C4-2B (cell line): ENCODE data around the gene EPHA2.

ENCODE experiments used
- CTCF ChIP-seq: fragments of 450-650 bp; conservative IDR thresholded peaks from 2 replicates; pipeline ENCODE4 v1.5.1; 2017; ENCODE audit warnings: mild to moderate bottlenecking
- ZFX ChIP-seq: fragments of 450-650 bp; IDR thresholded peaks from 2 replicates; pipeline ENCODE4 v1.6.1; 2017

GRCh38 chr1:16142383-16142995 is 13.4 kb downstream of the EPHA2 start:
- TF ChIP-seq CTCF (no peak), ZFX (no peak)
